Transverse colon (tissue), 3 donors: ENCODE data around the gene FIS1.

Experiments
- EP300 ChIP-seq: sonication (generic); formaldehyde crosslinking; IDR thresholded peaks from one replicate; pipeline ENCODE4 v1.6.1; 2017; ENCODE audit warnings: antibody characterized with exemption, low read depth
- TF ChIP-seq, protein P1 (sequence below), 5 experiments: fragments of 200-600 bp in 3 of 5; fragments of 450-650 bp in 2 of 5; sonication (generic) in 3 of 5; IDR thresholded peaks; 1 replicate in 2 of 5; 2 replicates in 3 of 5; pipeline ENCODE4 v1.5.1; 2016 to 2017; ENCODE audit warnings: antibody characterized with exemption in 5 of 5, inconsistent platforms in 3 of 5, mild to moderate bottlenecking in 2 of 5, moderate library complexity in 1 of 5

DNA sequence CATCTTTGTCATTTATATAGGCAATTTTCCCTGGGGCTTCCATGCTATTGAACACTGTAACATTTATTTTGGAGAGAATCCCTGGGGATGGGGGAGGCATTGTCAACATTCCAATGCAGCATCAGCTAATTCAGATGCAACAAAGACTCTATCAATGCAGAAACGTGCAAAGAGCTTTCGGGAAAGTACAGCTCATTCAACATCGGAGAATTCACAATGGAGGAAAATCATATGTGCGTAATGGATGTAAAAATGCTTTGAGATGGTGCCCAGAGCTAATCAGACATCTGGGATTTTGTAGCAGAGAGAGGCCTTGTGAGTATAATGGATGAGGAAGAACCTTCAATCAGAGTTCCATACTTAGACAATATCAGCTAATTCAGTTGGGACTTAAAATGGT is 28.3 kb upstream of the FIS1 start:
- TF ChIP-seq, protein P1, sequence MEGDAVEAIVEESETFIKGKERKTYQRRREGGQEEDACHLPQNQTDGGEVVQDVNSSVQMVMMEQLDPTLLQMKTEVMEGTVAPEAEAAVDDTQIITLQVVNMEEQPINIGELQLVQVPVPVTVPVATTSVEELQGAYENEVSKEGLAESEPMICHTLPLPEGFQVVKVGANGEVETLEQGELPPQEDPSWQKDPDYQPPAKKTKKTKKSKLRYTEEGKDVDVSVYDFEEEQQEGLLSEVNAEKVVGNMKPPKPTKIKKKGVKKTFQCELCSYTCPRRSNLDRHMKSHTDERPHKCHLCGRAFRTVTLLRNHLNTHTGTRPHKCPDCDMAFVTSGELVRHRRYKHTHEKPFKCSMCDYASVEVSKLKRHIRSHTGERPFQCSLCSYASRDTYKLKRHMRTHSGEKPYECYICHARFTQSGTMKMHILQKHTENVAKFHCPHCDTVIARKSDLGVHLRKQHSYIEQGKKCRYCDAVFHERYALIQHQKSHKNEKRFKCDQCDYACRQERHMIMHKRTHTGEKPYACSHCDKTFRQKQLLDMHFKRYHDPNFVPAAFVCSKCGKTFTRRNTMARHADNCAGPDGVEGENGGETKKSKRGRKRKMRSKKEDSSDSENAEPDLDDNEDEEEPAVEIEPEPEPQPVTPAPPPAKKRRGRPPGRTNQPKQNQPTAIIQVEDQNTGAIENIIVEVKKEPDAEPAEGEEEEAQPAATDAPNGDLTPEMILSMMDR (IDR thresholded peaks at IDR 0.05) = no peak
- no peak for TF ChIP-seq EP300
